Measurements from ENCODE around the gene RPL18A.
"Not testable (repeated sequence)": the region's sequence is repeated elsewhere in the genome, so short reads cannot be mapped to it uniquely, and the experiment has no call there.

RPL18A gene

DNA sequence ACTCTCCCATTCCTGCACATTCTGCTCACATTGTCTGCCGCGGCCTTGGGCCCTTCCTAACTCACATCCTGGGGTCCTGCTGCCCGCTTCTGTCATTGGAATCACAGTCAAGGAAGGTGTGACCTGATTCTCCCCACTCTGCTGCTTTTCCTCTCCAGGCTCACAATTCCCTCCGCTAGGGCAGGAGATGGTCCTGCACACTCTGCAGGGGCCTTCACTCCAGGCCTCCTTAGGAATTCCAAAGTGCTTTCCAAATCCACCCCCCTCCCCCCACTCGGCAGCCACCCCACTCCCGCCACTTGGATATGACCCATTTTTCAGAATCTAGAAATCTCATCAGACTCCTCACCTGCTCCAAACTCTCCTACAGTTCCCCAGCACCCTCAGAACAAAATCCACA, 9.0 kb downstream of the RPL18A start:
- H3K27ac Mint-ChIP-seq, result peak overlapping the region; percentile 72
- H3K4me1 Mint-ChIP-seq (ENCODE audit: low read depth), result peaks cover 29% of the 10 kb centered on the region
- H3K36me3 Mint-ChIP-seq (ENCODE audit: low read depth), result peaks cover 22% of the 10 kb centered on the region
- H3K27me3 Mint-ChIP-seq, result peaks cover 15% of the 10 kb centered on the region
- H3K4me3 Mint-ChIP-seq, result no peak overlapping the region
- H3K9me3 Mint-ChIP-seq, result no peaks in the 10 kb centered on the region
- DNase-seq, result no peak

DNA sequence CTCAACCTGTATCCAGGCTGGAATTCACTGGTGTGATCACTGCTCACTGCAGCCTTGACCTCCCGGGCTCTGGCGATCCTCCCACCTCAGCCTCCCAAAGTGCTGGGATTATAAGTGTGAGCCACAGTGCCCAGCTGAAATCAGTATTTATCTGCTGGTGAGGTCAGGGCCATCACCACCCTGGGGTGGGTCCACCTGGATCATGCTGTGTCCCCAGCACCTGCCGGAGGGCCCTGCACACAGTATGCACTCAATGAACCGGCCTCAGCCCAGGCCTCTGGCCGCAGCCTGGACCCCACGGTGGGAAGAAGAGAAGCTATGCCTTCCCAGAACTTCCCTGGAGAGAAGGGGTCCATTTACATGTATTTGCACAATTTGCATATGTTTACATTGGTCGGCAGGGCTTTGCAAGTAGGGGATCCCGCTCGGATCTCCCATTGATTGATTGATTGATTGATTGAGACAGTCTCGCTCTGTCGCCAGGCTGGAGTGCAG, 9.5 kb downstream of the RPL18A start:
- H3K27me3 Mint-ChIP-seq, result peaks cover 16% of the 10 kb centered on the region
- H3K27ac Mint-ChIP-seq, result peak overlapping the region; percentile 72
- H3K36me3 Mint-ChIP-seq (ENCODE audit: low read depth), result peaks cover 17% of the 10 kb centered on the region
- DNase-seq, result no peak
- H3K9me3 Mint-ChIP-seq, result no peaks in the 10 kb centered on the region
- peaks cover 30% of the 10 kb centered on the region for H3K4me1 Mint-ChIP-seq (ENCODE audit: low read depth)
- H3K4me3 Mint-ChIP-seq, result no peak overlapping the region

DNA sequence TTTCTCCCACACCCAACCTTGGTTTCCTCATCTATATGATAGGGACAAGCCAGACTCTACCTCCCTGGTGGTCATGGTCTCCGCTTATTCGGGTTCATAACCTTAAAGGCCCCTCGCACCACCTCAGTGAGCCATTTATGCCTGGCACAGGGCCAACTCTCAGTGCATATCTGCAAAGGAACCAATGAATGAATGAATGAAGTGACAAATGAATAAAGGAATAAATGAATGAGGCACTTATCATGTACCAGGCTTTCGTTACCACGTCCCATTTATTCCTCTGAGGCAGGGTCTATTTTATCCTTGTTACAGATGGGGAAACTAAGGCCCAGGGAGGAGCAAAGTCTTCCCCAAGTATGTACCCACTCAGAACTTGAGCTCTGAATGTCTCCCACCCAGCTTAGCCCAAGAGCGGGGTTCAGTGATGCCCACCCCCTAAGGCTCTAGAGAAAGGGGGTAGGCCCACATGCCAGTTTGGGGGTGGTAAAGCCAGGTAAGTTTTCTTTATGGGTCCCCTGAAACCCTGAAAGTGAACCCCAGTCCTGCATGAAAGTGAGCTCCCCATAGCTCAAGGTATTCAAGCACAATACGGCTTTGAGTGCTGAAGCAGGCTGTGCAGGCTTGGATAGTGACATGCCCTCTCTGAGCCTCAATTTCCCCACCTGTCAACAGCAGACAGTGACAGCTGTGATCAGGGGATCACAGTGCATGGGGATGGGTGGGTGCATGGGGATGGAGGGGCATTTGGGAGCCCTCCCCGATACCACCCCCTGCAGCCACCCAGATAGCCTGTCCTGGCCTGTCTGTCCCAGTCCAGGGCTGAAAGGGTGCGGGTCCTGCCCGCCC, 11.5 kb downstream of the RPL18A start:
- H3K36me3 Mint-ChIP-seq (ENCODE audit: low read depth), result no peaks in the 10 kb centered on the region
- peak overlapping the region; percentile 79 for H3K4me3 Mint-ChIP-seq
- peaks cover 16% of the 10 kb centered on the region for H3K27me3 Mint-ChIP-seq
- DNase-seq, result peak; percentile 41
- H3K9me3 Mint-ChIP-seq, result no peaks in the 10 kb centered on the region
- H3K4me1 Mint-ChIP-seq (ENCODE audit: low read depth), result peaks cover 22% of the 10 kb centered on the region
- H3K27ac Mint-ChIP-seq, result peak overlapping the region; percentile 76

DNA sequence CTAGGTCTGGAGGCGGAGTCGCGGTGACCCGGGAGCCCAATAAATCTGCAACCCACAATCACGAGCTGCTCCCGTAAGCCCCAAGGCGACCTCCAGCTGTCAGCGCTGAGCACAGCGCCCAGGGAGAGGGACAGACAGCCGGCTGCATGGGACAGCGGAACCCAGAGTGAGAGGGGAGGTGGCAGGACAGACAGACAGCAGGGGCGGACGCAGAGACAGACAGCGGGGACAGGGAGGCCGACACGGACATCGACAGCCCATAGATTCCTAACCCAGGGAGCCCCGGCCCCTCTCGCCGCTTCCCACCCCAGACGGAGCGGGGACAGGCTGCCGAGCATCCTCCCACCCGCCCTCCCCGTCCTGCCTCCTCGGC, 12.2 kb downstream of the RPL18A start, which contains the start of gene SLC5A5:
SLC5A5 (plus strand) TSS at position 68 of the 373 bp plus-strand sequence. CDS start 375 bp downstream, outside the sequence.
- peak; percentile 60 for DNase-seq
- H3K4me1 Mint-ChIP-seq (ENCODE audit: low read depth), result peaks cover 22% of the 10 kb centered on the region
- peak within 1 kb of the TSS; percentile 79 for H3K4me3 Mint-ChIP-seq
- peaks cover 16% of the 10 kb centered on the region for H3K27me3 Mint-ChIP-seq
- H3K27ac Mint-ChIP-seq, result peak within 1 kb of the TSS; percentile 76
- no peaks in the 10 kb centered on the region for H3K9me3 Mint-ChIP-seq
- H3K36me3 Mint-ChIP-seq (ENCODE audit: low read depth), result no peaks in the 10 kb centered on the region

DNA sequence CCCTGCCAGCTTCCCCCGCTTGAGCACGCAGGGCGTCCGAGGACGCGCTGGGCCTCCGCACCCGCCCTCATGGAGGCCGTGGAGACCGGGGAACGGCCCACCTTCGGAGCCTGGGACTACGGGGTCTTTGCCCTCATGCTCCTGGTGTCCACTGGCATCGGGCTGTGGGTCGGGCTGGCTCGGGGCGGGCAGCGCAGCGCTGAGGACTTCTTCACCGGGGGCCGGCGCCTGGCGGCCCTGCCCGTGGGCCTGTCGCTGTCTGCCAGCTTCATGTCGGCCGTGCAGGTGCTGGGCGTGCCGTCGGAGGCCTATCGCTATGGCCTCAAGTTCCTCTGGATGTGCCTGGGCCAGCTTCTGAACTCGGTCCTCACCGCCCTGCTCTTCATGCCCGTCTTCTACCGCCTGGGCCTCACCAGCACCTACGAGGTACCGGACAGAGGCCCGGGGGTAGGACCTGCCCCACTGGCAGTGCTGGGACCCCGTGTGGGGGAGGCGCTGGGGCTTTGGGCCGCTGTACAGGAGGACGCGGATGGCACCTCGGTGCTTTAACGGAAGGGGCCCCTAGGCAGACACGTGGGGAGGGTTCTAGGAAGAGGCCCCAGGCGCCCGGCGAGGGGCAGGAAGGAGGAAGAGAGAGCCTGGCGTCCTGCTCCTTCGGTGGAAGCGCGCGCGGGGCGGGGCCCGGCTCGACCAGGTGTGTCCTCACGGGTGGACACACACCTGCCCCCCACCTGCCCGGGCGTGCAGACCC, 12.7 kb downstream of the RPL18A start:
- H3K36me3 Mint-ChIP-seq (ENCODE audit: low read depth), result no peaks in the 10 kb centered on the region
- H3K9me3 Mint-ChIP-seq, result no peaks in the 10 kb centered on the region
- H3K27ac Mint-ChIP-seq, result peak overlapping the region; percentile 61
- peak overlapping the region; percentile 79 for H3K4me3 Mint-ChIP-seq
- H3K27me3 Mint-ChIP-seq, result peaks cover 16% of the 10 kb centered on the region
- peak; percentile 76 for DNase-seq
- peaks cover 22% of the 10 kb centered on the region for H3K4me1 Mint-ChIP-seq (ENCODE audit: low read depth)

DNA sequence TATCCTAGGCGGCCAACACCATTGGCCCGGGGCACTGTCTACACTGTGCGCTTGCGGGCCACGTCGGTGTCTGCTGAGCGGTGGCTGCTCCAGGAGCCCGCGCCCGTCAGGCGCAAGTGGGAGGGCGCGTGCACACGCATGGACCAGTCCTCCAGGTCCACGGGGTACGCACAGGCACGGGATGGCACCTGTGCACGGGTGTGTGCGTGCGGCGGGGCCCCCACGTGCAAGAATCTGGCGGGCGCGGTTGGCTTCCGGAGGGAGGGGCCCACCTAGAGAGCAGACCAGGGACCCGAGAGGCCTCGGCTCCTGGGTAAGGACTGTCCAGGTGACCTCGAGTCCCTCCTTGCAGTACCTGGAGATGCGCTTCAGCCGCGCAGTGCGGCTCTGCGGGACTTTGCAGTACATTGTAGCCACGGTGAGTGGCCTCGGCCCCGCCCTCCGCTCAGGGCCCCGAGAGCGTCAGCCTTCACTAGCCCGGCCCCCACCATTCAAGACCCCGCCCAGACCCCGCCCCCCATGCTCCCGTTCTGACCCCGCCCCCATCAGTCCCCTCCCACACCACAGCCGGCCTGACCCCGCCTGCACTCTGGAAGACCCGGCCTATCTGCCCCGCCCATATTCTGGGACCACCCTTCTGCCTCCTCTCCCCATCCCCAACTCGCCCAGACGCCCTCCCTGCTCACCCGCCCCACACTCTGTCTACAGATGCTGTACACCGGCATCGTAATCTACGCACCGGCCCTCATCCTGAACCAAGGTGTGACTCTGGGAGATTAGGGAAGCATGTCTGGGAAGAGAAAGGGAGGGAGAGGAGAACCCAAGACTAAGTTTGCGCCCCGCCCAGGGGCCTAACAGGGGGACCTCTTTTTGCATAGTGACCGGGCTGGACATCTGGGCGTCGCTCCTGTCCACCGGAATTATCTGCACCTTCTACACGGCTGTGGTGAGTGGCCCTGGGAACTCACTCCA, 14.4 kb downstream of the RPL18A start:
- Mint-ChIP-seq H3K9me3 (no peaks in the 10 kb centered on the region), H3K4me3 (peak overlapping the region; percentile 79), H3K4me1 (ENCODE audit: low read depth) (peaks cover 22% of the 10 kb centered on the region), H3K27ac (peak overlapping the region; percentile 66), H3K36me3 (ENCODE audit: low read depth) (no peaks in the 10 kb centered on the region), H3K27me3 (peaks cover 16% of the 10 kb centered on the region)
- peak; percentile 82 for DNase-seq

DNA sequence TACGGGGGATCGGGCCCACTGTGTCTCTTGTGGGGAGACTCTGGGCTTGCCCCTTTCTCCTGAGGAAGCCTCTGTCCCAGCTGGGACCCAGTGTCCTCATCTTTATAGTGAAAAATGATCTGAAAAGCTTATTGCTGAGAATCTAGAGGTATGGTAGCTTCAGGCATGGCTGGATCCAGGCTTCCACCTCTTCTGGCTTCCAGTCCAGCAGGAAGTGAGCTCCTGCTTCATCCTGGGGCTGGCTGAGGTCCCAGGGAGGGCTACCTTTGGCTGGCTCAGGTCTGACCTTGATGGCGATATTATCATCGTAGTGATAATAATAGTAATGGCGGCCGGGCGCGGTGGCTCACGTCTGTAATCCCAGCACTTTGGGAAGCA, 15.0 kb downstream of the RPL18A start:
- Mint-ChIP-seq H3K27me3 (peaks cover 16% of the 10 kb centered on the region), H3K27ac (peak overlapping the region; percentile 51), H3K9me3 (no peaks in the 10 kb centered on the region), H3K4me3 (no peak overlapping the region), H3K36me3 (ENCODE audit: low read depth) (no peaks in the 10 kb centered on the region), H3K4me1 (ENCODE audit: low read depth) (peaks cover 22% of the 10 kb centered on the region)
- no peak for DNase-seq

DNA sequence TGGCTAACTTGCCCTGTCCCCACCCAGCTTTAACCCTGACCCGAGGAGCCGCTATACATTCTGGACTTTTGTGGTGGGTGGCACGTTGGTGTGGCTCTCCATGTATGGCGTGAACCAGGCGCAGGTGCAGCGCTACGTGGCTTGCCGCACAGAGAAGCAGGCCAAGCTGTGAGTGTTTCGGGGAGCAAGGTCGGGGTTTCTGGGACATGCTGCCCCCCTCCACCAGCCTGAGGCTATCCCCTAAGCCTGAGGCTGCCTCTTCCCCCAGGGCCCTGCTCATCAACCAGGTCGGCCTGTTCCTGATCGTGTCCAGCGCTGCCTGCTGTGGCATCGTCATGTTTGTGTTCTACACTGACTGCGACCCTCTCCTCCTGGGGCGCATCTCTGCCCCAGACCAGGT, 18.0 kb downstream of the RPL18A start:
- no peak overlapping the region for H3K27ac Mint-ChIP-seq
- H3K36me3 Mint-ChIP-seq (ENCODE audit: low read depth), result no peaks in the 10 kb centered on the region
- peaks cover 10% of the 10 kb centered on the region for H3K4me1 Mint-ChIP-seq (ENCODE audit: low read depth)
- H3K9me3 Mint-ChIP-seq, result no peaks in the 10 kb centered on the region
- no peak overlapping the region for H3K4me3 Mint-ChIP-seq
- peaks cover 6% of the 10 kb centered on the region for H3K27me3 Mint-ChIP-seq
- DNase-seq, result no peak

DNA sequence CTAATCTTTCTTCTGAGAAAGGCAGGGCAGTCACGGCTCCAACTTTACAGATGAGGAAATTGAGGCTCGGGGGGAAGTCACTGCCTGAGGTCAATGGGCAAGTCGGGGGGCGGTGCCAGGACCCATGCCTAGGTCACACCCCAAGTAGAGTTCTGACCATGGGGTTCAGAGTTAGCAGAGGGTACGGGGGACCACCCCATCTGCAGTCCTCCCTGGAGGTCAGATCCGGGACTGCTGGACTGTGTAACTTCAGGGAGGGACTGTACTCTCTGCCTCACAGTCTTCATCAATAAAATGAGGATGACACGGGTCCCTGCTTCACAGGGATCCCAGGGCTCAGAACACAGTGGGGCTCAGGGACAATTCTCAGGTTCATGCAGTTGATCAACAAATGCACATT, 19.8 kb downstream of the RPL18A start:
- H3K27me3 Mint-ChIP-seq, result no peaks in the 10 kb centered on the region
- peaks cover 1% of the 10 kb centered on the region for H3K4me1 Mint-ChIP-seq (ENCODE audit: low read depth)
- no peak for DNase-seq

DNA sequence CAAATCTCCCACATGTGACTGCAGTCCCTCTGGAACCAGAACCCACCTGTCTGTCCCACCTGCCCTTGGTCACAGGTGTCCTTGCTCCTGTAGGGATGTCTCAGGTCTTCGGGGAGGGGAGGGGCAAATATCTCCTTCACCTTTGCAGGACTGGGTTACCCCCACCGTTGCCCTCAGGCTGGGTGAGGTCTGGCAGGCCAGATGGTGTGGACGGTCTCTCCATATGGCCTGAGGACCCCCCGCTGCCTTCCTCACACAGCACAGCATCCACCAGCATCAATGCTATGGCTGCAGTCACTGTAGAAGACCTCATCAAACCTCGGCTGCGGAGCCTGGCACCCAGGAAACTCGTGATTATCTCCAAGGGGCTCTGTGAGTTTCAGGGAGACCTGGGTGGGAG, 22.0 kb downstream of the RPL18A start:
- H3K4me1 Mint-ChIP-seq (ENCODE audit: low read depth), result no peaks in the 10 kb centered on the region
- H3K36me3 Mint-ChIP-seq (ENCODE audit: low read depth), result no peaks in the 10 kb centered on the region
- H3K9me3 Mint-ChIP-seq, result no peaks in the 10 kb centered on the region
- no peak overlapping the region for H3K4me3 Mint-ChIP-seq
- H3K27ac Mint-ChIP-seq, result no peak overlapping the region
- no peak for DNase-seq
- H3K27me3 Mint-ChIP-seq, result no peaks in the 10 kb centered on the region

More for the DNA sequence above, 19.8 kb downstream of the RPL18A start:
- Mint-ChIP-seq H3K27ac (no peak overlapping the region), H3K4me3 (no peak overlapping the region), H3K36me3 (ENCODE audit: low read depth) (no peaks in the 10 kb centered on the region), H3K9me3 (no peaks in the 10 kb centered on the region)

DNA sequence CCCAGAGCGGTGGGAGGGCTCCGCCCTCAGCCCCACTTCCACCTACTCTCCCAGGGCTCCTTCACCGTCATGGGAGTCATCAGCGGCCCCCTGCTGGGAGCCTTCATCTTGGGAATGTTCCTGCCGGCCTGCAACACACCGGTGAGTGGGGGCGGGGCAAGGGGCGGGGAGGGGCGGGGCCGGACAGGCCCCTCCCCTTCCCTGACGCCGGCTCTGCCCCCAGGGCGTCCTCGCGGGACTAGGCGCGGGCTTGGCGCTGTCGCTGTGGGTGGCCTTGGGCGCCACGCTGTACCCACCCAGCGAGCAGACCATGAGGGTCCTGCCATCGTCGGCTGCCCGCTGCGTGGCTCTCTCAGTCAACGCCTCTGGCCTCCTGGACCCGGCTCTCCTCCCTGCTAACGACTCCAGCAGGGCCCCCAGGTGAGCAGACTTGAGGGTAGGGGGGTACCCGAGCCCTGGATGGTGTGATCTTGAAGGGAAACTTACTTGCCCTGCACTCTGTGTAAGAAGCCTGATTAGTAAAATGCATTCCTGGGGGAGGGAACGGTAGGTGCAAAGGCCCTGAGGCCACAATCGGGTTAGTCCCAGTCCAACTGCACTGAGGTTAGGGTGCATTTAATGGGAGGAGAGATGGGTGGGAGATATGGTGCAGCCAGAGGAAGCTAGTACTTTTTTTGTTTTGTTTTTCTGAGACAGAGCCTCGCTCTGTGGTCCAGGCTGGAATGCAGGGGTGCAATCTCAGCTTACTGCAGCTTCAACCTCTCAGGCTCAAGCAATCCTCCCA, 24.1 kb downstream of the RPL18A start:
- Mint-ChIP-seq H3K9me3 (no peaks in the 10 kb centered on the region), H3K27me3 (no peaks in the 10 kb centered on the region), H3K27ac (no peak overlapping the region), H3K36me3 (ENCODE audit: low read depth) (no peaks in the 10 kb centered on the region), H3K4me3 (no peak overlapping the region), H3K4me1 (ENCODE audit: low read depth) (no peaks in the 10 kb centered on the region)
- DNase-seq, result no peak

DNA sequence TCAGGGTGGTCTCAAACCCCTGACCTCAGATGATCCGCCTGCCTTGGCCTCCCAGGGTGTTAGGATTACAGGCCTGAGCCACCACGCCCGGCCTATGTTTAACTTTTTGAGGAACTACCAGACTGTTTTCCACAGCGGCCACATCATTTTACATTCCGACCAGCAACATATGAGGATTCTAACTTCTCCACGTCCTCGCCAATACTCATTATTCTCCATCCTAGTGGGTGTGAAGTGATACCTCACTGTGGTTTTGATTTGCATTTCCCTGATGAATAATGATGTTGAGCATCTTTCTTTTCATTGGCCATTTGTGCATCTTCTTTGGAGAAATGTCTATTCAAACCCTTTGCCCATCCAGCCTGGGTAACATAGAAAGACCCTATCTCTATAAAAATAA, 26.8 kb downstream of the RPL18A start:
- H3K4me3 Mint-ChIP-seq, result no peak overlapping the region
- no peaks in the 10 kb centered on the region for H3K36me3 Mint-ChIP-seq (ENCODE audit: low read depth)
- H3K27ac Mint-ChIP-seq, result no peak overlapping the region
- H3K27me3 Mint-ChIP-seq, result no peaks in the 10 kb centered on the region
- no peaks in the 10 kb centered on the region for H3K9me3 Mint-ChIP-seq
- no peak for DNase-seq
- H3K4me1 Mint-ChIP-seq (ENCODE audit: low read depth), result no peaks in the 10 kb centered on the region

DNA sequence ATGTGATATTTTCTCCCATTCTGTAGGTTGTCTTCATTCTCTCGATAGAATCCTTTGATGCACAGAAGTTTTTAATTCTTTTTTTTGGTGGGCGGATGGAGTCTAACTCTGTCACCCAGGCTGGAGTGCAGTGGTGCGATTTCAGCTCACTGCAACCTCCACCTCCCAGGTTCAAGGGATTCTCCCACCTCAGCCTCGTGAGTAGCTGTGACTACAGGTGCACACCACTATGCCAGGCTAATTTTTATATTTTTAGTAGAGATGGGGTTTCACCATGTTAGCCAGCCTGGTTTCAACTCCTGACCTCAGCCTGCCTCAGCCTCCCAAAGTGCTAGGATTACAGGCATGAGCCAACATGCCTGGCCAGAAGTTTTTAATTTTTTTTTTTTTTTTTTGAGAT, 27.5 kb downstream of the RPL18A start:
- DNase-seq; H3K9me3 Mint-ChIP-seq; H3K27me3 Mint-ChIP-seq; H3K36me3 Mint-ChIP-seq (ENCODE audit: low read depth); H3K4me3 Mint-ChIP-seq; H3K4me1 Mint-ChIP-seq (ENCODE audit: low read depth); H3K27ac Mint-ChIP-seq: not testable (repeated sequence)
